Measurements from ENCODE around the gene ANKS1B.
A peak's percentile ranks its signal among the peaks of the same experiment; 100 is the strongest.

The ANKS1B gene

GRCh38 chr12:99455350-99456035 lies 529.2 kb downstream of the ANKS1B start:
- FAIRE-seq = no peak
- peak; percentile 4 for DNase-seq (ENCODE audit: low spot score)

DNA sequence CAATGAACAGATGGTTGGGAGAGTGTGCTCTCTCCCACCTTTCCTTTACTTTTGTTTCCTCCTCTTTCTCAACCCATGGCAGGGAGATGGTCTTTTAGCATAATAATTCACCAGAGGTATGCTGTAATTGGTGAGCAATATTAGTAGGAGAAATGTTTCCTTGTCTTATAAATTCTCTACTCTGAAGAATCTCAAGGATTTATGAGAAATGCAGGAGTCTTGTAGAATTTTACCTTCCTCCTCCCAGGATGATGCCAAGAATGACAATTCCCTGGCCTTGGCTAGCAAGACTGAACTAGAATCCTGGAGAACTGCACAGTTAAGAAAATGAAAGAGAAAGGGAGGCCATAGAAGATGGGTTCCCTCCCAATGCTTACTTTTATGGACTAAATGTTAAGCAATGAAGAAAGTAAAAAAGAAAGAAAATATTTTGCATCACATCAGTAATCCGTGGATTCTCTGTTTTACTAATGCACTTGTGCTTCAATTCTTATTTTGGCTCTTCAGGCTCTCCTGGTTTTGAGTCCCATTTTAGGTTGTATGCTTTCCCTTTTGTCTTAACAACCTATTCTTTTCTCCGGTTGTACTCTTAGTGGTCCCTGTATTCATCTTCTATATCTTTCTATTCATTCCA lies 530.1 kb downstream of the ANKS1B start:
- DNase-seq (ENCODE audit: low spot score) (no peak), FAIRE-seq (no peak)

GRCh38 chr12:99453836-99454538 lies 530.7 kb downstream of the ANKS1B start:
- FAIRE-seq (no peak), DNase-seq (ENCODE audit: low spot score) (no peak)

DNA sequence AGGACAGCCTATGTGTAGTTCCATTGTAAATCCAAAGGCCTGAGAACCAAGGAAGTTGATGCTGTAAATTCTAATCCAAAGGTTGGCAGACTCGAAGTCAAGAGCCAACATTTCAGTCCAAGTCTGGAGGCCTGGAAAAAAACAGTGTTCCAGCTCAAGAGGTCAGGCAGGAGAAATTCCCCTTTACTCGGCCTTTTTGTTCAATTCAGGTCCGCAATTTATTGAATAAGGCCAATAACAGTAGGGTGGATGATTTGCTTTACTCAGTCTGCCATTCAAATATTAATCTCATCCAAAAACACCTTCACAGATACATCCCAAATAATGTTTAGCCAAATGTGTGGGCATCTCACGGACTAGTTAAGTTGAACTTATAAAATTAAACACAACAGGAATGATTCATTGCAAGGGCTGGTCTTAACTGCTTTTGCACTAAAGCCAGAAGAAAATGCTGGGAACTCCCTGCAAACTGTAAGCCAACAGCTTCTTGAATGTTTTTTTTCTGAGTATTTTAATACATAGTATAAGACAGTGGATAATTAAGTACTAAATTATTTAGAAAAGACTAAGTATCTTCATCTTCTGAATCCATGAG lies 534.6 kb downstream of the ANKS1B start:
- FAIRE-seq (no peak), DNase-seq (ENCODE audit: low spot score) (no peak)

- DNase-seq (ENCODE audit: low spot score) (peak; percentile 5), FAIRE-seq (no peak)
Measured at GRCh38 chr12:99444859-99445316, 539.8 kb downstream of the ANKS1B start.

- DNase-seq (ENCODE audit: low spot score) (no peak), FAIRE-seq (no peak)
Measured at GRCh38 chr12:99442758-99443157, 542.0 kb downstream of the ANKS1B start.

GRCh38 chr12:99439399-99439798 lies 545.3 kb downstream of the ANKS1B start:
- no peak for DNase-seq (ENCODE audit: low spot score)

DNA sequence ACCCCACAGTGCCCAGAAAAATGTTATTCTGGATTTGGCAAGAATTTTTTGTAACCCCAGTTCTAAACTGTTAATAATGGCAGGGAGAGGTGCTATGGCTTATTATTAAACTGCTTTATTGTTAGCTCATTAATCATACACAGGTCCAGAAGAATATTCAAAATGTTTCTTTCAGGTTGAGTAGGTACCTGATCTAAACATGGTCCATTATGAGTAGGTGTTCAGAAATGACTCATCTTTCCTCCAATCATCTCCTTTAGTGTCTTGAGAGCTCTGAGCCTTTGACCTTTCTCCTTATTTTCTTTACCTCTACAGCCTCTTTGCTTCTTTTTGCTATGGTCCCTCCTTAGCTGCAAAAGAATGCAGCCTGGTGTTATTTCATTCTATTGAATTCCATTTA lies 548.2 kb downstream of the ANKS1B start:
- DNase-seq (ENCODE audit: low spot score) (no peak), FAIRE-seq (no peak)

More at GRCh38 chr12:99439399-99439798, 545.3 kb downstream of the ANKS1B start:
- no peak for FAIRE-seq

GRCh38 chr12:99435095-99435791 lies 549.5 kb downstream of the ANKS1B start:
- FAIRE-seq (no peak), DNase-seq (ENCODE audit: low spot score) (no peak)

- DNase-seq (ENCODE audit: low spot score) = no peak
- no peak for FAIRE-seq
Measured at GRCh38 chr12:99433155-99433554, 551.6 kb downstream of the ANKS1B start.

GRCh38 chr12:99431203-99431602 lies 553.5 kb downstream of the ANKS1B start:
- DNase-seq (ENCODE audit: low spot score) (no peak), FAIRE-seq (no peak)

- DNase-seq (ENCODE audit: low spot score) = no peak
- FAIRE-seq = no peak
Measured at GRCh38 chr12:99427104-99427503, 557.6 kb downstream of the ANKS1B start.

DNA sequence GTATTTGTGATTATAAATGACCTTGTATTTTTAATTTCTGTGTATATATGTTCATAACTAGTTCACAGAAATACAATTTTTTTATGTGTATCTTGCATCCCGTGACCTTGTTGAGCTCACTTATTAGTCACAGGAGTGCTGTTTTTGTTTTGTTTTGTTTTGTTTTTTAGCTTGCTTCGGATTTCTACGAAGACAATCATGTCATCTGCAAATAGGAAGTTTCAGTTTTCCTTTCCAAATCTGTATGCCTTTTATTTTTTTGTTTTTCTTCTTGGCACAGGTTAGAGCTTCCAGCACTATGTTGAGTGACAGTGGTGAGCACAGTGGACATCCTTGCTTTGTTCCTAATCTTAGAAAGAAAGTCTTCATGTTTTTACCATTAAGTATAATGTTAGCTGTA lies 566.4 kb downstream of the ANKS1B start:
- FAIRE-seq (no peak), DNase-seq (ENCODE audit: low spot score) (no peak)

- FAIRE-seq (no peak), DNase-seq (ENCODE audit: low spot score) (no peak)
Measured at GRCh38 chr12:99413751-99414150, 571.0 kb downstream of the ANKS1B start.

DNA sequence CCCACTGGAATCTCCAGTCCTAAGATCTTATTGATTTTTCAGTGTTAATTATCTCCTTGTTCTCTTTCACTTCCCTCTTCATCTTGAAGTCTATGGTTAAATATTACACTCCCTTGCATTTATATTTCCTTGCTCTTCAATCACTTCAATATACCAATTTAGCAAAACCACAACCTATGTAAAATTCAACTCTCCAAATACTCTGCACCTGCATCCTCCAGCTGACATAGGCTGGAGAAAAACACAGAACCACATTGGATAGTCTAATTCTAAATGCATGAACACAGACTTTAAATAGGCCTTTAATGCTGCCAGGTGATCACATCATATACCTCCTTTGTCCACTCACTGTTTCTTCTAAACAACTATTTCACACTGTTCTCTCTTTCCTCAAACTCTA lies 591.0 kb downstream of the ANKS1B start:
- DNase-seq (ENCODE audit: low spot score) = no peak
- FAIRE-seq = no peak

- FAIRE-seq = no peak
Measured at GRCh38 chr12:99392091-99392850, 592.5 kb downstream of the ANKS1B start.

DNA sequence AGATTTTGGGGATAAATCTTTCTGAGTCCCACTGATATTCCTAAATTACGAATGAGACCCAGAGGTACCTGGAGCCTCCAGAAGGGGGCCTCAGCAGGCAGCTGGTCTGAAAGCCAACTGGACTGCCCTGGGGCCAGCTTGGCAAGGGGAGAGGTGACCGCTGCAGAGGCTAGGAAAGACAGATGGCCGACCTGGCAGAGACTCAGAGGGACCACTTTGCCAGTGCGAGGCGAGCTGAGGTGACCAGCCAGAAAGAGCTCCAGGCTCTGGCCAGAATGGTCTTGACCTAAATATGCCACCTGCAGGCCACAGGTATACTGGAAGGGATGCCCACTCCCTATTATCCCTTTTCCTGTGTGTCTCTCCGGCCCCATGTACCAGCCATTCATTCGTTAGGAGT lies 594.0 kb downstream of the ANKS1B start:
- peak; percentile 8 for DNase-seq (ENCODE audit: low spot score)
- no peak for FAIRE-seq

More at GRCh38 chr12:99392091-99392850, 592.5 kb downstream of the ANKS1B start:
- no peak for DNase-seq (ENCODE audit: low spot score)

- no peak for DNase-seq (ENCODE audit: low spot score)
- FAIRE-seq = no peak
Measured at GRCh38 chr12:99389751-99390150, 595.0 kb downstream of the ANKS1B start.

- DNase-seq (ENCODE audit: low spot score) (no peak), FAIRE-seq (no peak)
Measured at GRCh38 chr12:99388671-99389195, 596.0 kb downstream of the ANKS1B start.

DNA sequence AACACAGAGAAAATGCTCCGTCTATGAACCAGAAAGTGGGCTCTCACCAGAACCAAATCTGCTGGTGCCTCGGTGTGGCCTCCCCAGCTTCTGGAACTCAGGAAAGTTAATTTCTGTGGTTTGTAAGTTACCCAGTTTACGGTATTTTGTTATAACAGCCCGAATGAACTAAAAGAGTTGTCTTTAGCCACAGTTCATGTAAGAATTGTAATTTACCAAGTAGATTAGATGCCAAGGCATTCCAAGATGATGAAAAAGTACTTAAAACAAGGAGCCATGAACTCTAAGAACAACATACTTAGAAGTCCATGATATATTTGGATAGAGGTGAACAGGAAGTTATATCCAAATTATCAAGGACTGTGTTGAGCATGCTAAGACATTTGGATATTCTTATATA lies 597.1 kb downstream of the ANKS1B start:
- DNase-seq (ENCODE audit: low spot score) = no peak
- no peak for FAIRE-seq

Data from urothelium cell line (cell line).